Amniotic epithelial cell (primary cell): ENCODE results near the gene CAMTA2.
"Not testable (repeated sequence)": the region's sequence is repeated elsewhere in the genome, so short reads cannot be mapped to it uniquely, and the experiment has no call there.

Experiments used
- DNase-seq: peaks from one replicate; pipeline ENCODE4 v3.0.0-alpha.2; 2010; ENCODE audit warnings: low read depth

The CAMTA2 gene

GRCh38 chr17:4928881-4929280 lies 58.6 kb downstream of the CAMTA2 start:
- no peak for DNase-seq

- not testable (repeated sequence) for DNase-seq
Observed at GRCh38 chr17:4926577-4927335, 60.7 kb downstream of the CAMTA2 start.

- no peak for DNase-seq
Observed at GRCh38 chr17:4921320-4921719, 66.2 kb downstream of the CAMTA2 start.

GRCh38 chr17:4920351-4921048 lies 67.0 kb downstream of the CAMTA2 start:
- peak; percentile 86 for DNase-seq

GRCh38 chr17:4919511-4920047 lies 67.9 kb downstream of the CAMTA2 start:
- no peak for DNase-seq
